Testis (tissue), 2 donors: Measurements from ENCODE around the gene HLCS.

ENCODE experiments used
- CTCF ChIP-seq, 3 experiments: fragments of 450-650 bp in 2 of 3; fragments of 200-600 bp in 1 of 3; sonication (generic) in 1 of 3; IDR thresholded peaks; one replicate each; pipeline ENCODE4 v1.5.1; 2016 to 2019; ENCODE audit warnings: antibody characterized with exemption in 3 of 3, mild to moderate bottlenecking in 2 of 3, moderate library complexity in 1 of 3
- POLR2A ChIP-seq: fragments of 450-650 bp; IDR thresholded peaks from one replicate; pipeline ENCODE4 v1.6.1; 2017; ENCODE audit warnings: antibody characterized with exemption, mild to moderate bottlenecking, moderate library complexity

- TF ChIP-seq POLR2A (no peak), CTCF (IDR thresholded peaks at IDR 0.05) (no peak)
Observed at GRCh38 chr21:36756527-36756926, 209.9 kb downstream of the HLCS start.
